Left lung (tissue), 10 donors: ENCODE data around the gene ZNF337. TPM values are rescaled to one million over a fixed set of nuclear protein-coding genes. Genes with fewer than 3 reads are reported as not detected.

Source experiments
- ATAC-seq: fragments of 200-7000 bp; cut with Tn5 transposase; one replicate; pipeline ENCODE4 v1.9.1; 2020; ENCODE audit warnings: moderate library complexity
- DNase-seq, 4 donors: peaks; one replicate each; pipeline ENCODE4 v3.0.0-alpha.2; 2013 to 2020
- H3K27ac ChIP-seq, 2 donors: fragments of 200-600 bp; sonication (generic) in 1 of 2; one replicate each; pipeline versions ENCODE4 v1.5.0 to v1.8.0; 2020 to 2021
- H3K27me3 ChIP-seq, 2 donors: fragments of 200-600 bp; sonication (generic) in 1 of 2; one replicate each; pipeline versions ENCODE4 v1.5.0 to v1.8.0; 2020 to 2021
- H3K36me3 ChIP-seq, 2 donors: fragments of 200-600 bp; sonication (generic) in 1 of 2; one replicate each; pipeline versions ENCODE4 v1.5.0 to v1.8.0; 2020 to 2021
- H3K4me1 ChIP-seq, 2 donors: fragments of 200-600 bp; one replicate each; pipeline ENCODE4 v1.8.0; 2021
- H3K4me3 ChIP-seq, 2 donors: fragments of 200-600 bp; sonication (generic) in 1 of 2; one replicate each; pipeline versions ENCODE4 v1.5.0 to v1.8.0; 2020 to 2021; ENCODE audit warnings: mild to moderate bottlenecking in 1 of 2
- H3K9me3 ChIP-seq, 2 donors: fragments of 200-600 bp; sonication (generic) in 1 of 2; one replicate each; pipeline versions ENCODE4 v1.5.0 to v1.8.0; 2020 to 2021
- CTCF ChIP-seq, 2 donors: fragments of 200-600 bp; sonication (generic) in 1 of 2; IDR thresholded peaks; one replicate each; pipeline versions ENCODE4 v1.5.0 to v1.8.0; 2021; ENCODE audit warnings: antibody characterized with exemption in 2 of 2
- intact Hi-C, 2 donors: fragments of 100-400 bp; cut with DNase I; formaldehyde crosslinking; loops; one replicate each; pipeline versions ENCODE4 v1.11.2 to v1.14.2; 2022
- polyA plus RNA-seq, 6 donors: library from polyadenylated mRNA; unstranded; fragments of 120-200 nt; gene quantifications; one replicate each; pipeline ENCODE4 v1.2.1, GENCODE V29; 2013; ENCODE audit not compliant: insufficient read length in 6 of 6
- total RNA-seq, 2 donors: library from RNA; stranded (reverse); fragmentation: NEBNext Ultra II Directional; extraction: Animal tissue kit (Norgen Biotek cat#: 25700); gene quantifications; one replicate each; pipeline ENCODE4 v1.2.1, GENCODE V29; 2021
- donor health status: DM: no; HTN: yes; CAD: no.
- donor health status: DM: no; HTN: no; CAD: no.

Gene ZNF337
- total and polyA plus RNA-seq, 8 donors: 9.5 to 58.3 (median 49.8) TPM

- ATAC-seq (no peak), DNase-seq (no peak)
- Histone ChIP-seq H3K27me3 (no peaks in the 10 kb centered on the region), H3K4me1 (no peaks in the 10 kb centered on the region), H3K27ac (no peak overlapping the region), H3K4me3 (no peak overlapping the region), H3K36me3 (no peaks in the 10 kb centered on the region), H3K9me3 (no peaks in the 10 kb centered on the region)
- intact Hi-C loops: no loop called here
- no peak for TF ChIP-seq CTCF (IDR thresholded peaks at IDR 0.05)
Measured at GRCh38 chr20:25741088-25741487, 44.4 kb upstream of the ZNF337 start.

- DNase-seq (no peak), ATAC-seq (no peak)
- no peaks in the 10 kb centered on the region for H3K9me3 ChIP-seq
- TF ChIP-seq CTCF (IDR thresholded peaks at IDR 0.05): no peak
- H3K27me3 ChIP-seq: no peaks in the 10 kb centered on the region
- no peak overlapping the region for H3K4me3 ChIP-seq
- intact Hi-C loops: no loop called here
- H3K27ac ChIP-seq: no peak overlapping the region
- no peaks in the 10 kb centered on the region for H3K36me3 ChIP-seq
- H3K4me1 ChIP-seq: no peaks in the 10 kb centered on the region
Measured at GRCh38 chr20:25739615-25740320, 43.1 kb upstream of the ZNF337 start.

- H3K36me3 ChIP-seq: no peaks in the 10 kb centered on the region
- H3K27me3 ChIP-seq: no peaks in the 10 kb centered on the region
- H3K4me3 ChIP-seq: no peak overlapping the region
- ATAC-seq (no peak), DNase-seq (no peak)
- H3K9me3 ChIP-seq: no peaks in the 10 kb centered on the region
- intact Hi-C loops: no loop called here
- H3K4me1 ChIP-seq: no peaks in the 10 kb centered on the region
- no peak overlapping the region for H3K27ac ChIP-seq
- TF ChIP-seq CTCF (IDR thresholded peaks at IDR 0.05): no peak
Measured at GRCh38 chr20:25738198-25738597, 41.5 kb upstream of the ZNF337 start.

GRCh38 chr20:25733903-25734302 is 37.2 kb upstream of the ZNF337 start:
- no peak for DNase-seq
- intact Hi-C loops: no loop called here
- Histone ChIP-seq H3K27me3 (no peaks in the 10 kb centered on the region), H3K4me3 (no peak overlapping the region), H3K9me3 (no peaks in the 10 kb centered on the region), H3K4me1 (no peaks in the 10 kb centered on the region), H3K27ac (no peak overlapping the region), H3K36me3 (no peaks in the 10 kb centered on the region)
- TF ChIP-seq CTCF (IDR thresholded peaks at IDR 0.05): no peak
- ATAC-seq: no peak

GRCh38 chr20:25730862-25731261 is 34.2 kb upstream of the ZNF337 start:
- DNase-seq (no peak), ATAC-seq (no peak)
- TF ChIP-seq CTCF (IDR thresholded peaks at IDR 0.05): no peak
- H3K27ac ChIP-seq: no peak overlapping the region
- H3K4me3 ChIP-seq: no peak overlapping the region
- intact Hi-C loops: no loop called here
- H3K36me3 ChIP-seq: peaks cover 0 to 4% of the 10 kb centered on the region in 2 donors
- H3K27me3 ChIP-seq: no peaks in the 10 kb centered on the region
- no peaks in the 10 kb centered on the region for H3K4me1 ChIP-seq
- peaks cover 0 to 13% of the 10 kb centered on the region in 2 donors for H3K9me3 ChIP-seq
